HG03108 (cell line): Measurements from ENCODE around the gene MPPED1.

Experiments
- ATAC-seq: cut with Tn5 transposase; IDR thresholded peaks from one replicate; pipeline ENCODE4 v1.9.1; 2021; ENCODE audit warnings: moderate library complexity; ENCODE audit not compliant: unreplicated experiment

The MPPED1 gene

DNA sequence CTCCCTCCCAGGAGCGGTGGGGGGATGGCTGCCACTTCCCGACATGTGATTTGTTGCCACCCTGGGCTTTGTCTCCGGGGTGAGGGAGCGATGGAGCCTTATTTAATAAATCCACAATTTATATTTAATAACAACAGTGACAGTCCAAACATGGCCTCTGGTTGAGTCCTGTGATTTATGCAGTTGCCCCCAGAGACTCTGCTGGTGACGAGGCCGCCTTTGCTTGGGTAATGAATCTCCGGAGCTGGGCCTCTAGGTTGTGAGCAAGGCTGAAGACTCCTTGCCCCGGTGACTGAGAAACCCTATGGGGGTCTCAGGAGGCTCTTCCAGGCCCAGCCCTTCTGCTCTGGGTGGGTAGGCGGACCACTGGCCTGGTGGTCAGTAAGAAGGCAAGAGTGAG, 16.7 kb downstream of the MPPED1 start:
- ATAC-seq = no peak

- no peak for ATAC-seq
Observed at GRCh38 chr22:43429426-43429825, 17.6 kb downstream of the MPPED1 start.

DNA sequence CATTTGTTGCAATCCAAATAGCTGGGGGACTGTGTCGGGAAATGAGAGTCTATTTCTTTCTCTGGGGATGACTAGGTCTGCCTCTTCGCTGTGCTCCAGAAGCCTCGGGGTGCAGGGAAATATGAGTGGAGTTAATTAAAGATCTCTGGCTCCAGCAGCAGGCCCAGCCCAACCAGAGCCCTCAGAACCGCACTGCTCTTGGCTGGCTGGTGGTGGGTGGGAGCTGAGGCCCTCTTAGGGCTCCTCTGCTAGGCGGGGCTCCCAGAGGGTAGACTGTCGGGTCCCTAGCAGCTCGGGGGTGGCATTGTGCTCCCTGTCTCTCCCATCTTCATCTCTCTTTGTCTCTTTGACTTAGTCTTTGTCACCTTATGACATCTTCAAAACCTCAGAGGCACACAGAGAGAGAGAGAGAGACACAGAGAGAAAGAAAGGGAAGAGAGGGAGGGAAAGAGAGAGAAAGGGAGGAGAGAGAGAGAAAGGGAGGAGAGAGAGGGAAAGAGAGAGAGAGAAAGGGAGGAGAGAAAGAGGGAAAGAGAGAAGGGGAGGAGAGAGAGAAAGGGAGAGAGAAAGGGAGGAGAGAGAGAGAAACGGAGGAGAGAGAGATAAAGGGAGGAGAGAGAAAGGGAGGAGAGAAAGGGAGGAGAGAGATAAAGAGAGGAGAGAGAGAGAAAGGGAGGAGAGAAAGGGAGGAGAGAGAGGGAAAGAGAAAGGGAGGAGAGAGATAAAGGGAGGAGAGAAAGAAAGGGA, 20.2 kb downstream of the MPPED1 start:
- ATAC-seq = no peak

DNA sequence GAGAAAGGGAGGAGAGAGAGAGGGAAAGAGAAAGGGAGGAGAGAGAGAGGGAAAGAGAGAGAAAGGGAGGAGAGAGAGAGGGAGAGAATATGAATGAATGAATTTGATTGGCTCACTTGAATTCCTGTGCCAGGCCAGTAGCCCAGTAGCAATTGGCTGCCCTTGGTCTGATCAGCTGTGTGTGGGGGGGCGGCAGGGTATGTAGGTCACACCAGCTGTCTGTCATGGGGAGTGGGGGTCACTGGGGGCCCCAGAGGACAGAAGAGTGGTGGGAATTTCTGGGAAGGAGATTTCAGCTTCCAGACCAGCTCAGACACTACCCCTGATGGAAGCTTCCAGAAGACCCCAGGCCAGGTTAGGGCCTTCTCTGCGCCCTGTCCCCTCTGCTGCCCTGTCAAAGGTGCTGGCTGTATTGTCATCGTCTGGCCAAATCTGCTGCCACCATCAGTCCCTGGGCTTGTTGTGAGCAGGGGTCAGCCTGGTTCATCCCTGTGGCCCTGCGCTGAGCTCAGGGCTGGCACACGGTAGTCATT, 21.1 kb downstream of the MPPED1 start:
- no peak for ATAC-seq

- ATAC-seq = no peak
Observed at GRCh38 chr22:43433451-43434274, 21.8 kb downstream of the MPPED1 start.

DNA sequence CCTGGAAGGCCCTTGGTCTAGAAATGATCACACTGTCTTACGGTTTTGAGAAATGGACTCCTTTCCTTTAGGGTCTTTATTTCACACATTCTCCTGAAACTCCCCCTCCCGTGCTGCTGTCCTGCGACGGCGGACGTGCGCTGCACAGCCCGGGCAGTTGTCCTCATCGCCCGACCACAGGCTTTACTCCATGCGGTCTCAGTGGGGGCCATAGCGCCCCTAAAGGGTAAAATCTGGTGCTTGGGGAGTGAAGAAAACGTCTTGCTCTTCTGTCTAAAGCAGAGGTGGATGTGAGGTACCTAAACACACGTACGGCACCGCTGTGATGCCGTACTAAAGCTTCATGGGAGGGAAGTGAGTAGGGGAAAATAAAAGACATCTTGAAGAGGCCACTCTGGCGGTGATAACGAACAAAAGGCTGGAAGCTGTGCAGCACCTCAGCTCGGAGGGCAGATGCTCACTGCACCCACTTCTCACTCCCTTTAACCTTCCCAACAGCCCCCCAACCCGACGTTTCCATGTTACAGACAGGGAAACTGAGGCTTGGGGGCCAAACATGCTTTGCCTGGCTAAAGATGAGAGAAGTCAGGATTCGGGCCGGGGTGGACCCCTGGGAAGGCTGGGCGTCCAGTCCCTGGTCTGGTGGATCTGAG, 22.6 kb downstream of the MPPED1 start:
- ATAC-seq = no peak

DNA sequence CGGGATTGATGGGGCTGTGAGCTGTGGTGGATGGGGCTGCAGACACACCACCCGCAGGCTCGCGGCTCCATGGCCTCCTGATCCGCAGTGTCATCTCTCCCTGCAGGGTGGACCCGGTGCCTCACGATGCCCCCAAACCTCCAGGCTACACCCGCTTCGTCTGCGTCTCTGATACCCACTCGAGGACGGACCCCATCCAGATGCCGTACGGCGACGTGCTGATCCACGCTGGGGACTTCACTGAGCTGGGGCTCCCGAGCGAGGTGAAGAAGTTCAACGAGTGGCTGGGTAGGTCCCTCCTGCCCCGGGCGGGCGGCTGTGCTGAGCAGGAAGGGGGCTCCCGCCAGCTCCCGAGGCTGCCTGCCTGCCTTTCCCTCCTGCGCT, 23.1 kb downstream of the MPPED1 start:
- ATAC-seq = no peak

DNA sequence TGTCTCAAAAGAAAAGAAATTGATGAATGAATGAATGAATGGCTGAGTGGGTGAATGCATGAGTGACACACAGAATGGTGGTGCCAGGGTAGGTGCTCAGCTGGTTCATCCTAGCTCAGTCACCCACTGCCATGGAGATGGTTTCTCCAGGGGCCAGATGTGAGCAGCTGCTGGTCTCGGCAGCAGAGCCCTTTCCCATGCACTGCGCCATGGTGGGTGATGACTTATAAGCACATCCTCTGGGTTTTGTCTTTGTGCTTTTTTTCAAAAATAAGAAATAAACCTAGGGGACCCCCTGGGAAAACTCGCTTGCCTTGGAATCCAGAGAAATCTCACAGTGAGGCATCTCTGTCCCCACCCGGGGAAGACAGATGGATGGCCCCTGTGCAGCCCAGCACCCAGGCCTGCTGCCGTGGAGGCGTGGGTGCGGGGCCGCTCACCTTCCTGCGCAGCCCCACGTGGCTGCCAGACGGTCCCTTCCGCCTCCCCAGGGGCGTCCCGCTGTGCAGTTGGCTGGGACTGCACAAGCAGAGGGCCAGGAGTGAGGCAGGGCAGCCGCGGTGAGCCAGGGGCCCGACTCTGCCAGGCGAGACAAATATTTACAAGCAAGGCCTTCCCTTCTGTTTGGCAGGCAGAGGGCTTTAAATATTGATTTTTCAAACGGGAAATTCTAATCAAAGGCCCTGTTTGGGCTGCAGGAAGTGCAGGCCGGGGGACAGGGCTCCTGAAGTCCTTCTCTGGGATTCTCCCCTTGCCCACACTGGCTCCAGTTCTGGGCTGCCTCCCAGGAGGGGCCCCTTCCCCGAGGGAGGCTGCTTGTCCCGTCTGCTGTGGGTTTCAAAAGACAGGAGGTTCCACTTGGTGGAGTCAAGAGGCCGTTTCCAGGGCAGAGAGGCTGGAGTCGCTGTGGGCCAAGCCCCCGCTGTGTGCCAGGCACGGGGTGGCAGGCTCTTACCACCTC, 24.3 kb downstream of the MPPED1 start:
- no peak for ATAC-seq

GRCh38 chr22:43436868-43437267, 25.1 kb downstream of the MPPED1 start:
- ATAC-seq = no peak

- no peak for ATAC-seq
Observed at GRCh38 chr22:43437871-43438475, 26.2 kb downstream of the MPPED1 start.

DNA sequence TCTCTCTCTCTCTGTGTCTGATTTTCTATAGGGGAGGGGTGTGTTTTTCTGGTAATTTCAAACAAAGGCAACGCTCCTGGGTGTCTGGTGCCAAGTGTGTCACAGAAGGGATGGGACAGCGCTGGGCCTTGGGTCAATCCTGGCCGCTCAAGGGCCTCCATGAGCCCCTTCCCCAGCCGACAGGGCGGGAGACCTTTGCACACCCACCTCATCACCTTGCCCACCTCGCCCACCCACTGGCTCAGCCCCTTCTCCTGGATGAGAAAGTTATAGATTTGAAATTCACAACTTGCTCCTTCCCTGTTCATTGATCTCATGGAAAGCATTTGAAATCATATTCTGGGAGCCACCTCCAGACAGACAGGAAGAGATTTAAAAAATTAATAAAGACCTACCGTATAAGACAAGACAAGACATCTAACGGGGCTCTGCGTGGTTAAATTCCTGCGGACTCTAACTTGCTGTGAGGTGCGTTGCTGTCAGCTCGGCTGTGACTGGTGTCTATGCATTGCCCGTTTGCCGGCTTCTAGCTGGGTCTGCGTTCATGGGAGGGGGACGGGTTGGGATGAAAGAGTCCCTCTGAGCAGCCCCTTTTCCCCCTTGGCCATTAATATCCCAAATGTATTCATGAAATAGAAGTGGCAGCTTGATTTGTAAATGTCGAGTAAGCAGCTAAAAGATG, 27.0 kb downstream of the MPPED1 start:
- ATAC-seq = no peak

- ATAC-seq = no peak
Observed at GRCh38 chr22:43439368-43440103, 27.7 kb downstream of the MPPED1 start.

DNA sequence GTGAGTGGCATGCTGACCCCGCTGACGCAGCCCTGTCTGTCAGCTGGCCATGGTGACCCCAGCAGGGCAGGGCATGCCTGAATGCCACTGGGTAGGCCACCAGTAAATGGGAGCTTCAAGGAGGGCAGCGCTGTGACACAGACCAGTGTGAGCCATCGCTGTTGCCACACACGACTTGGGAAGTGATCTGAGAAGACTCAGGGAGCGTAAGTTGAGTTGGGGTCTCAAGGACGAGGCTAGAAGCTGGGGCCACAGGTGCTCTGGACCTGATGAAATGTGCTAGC, 28.2 kb downstream of the MPPED1 start:
- no peak for ATAC-seq

- no peak for ATAC-seq
Observed at GRCh38 chr22:43440556-43440955, 28.7 kb downstream of the MPPED1 start.

GRCh38 chr22:43441216-43441615, 29.4 kb downstream of the MPPED1 start:
- ATAC-seq = no peak

DNA sequence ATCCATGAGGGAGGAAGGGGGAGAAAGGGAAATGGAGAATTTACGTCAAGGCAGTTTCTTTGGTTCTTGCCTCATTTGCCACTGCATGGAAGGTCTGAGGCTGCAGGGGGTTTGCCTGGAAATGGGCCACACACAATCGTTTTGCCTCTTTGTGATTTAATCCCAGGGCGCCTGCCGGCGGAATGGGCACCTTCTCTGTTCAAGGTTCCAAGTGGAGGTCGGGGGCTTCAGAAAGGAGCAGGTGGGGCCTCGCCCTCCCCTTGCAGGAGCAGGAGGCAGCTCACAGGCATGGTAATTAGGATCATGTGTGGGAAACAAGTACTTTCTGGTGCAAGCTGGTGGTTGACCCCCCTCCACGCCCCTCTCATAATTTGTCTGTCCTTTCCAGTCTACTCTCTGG, 29.9 kb downstream of the MPPED1 start:
- ATAC-seq = no peak

GRCh38 chr22:43442386-43443151, 30.8 kb downstream of the MPPED1 start:
- ATAC-seq = no peak

DNA sequence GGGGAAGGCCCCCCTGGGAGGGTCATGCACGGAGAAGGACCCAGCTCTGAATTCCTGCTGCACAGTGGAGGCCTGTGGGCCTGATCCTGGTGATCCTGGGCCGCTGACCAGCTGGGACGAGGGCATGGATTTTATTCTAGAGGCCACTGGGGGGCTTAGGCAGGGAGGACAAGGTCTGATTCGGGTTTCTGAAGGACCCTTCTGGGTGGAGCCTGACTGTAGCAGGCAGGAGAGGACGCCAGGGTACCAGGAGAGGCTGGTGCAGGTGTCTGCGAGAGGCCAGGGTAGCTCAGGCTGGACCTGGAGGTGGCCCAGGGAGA, 31.3 kb downstream of the MPPED1 start:
- ATAC-seq = no peak
